NB4 (cell line): ENCODE measurements around the gene CD276.

Experiments used
- MYC ChIP-seq: IDR thresholded peaks from 2 replicates; pipeline ENCODE4 v1.6.1; 2011; ENCODE audit warnings: low read depth, low read length
- POLR2A ChIP-seq: IDR thresholded peaks from 2 replicates; pipeline ENCODE4 v1.6.1; 2011; ENCODE audit warnings: mild to moderate bottlenecking; ENCODE audit not compliant: insufficient read length; ENCODE audit errors: extremely low read depth

DNA sequence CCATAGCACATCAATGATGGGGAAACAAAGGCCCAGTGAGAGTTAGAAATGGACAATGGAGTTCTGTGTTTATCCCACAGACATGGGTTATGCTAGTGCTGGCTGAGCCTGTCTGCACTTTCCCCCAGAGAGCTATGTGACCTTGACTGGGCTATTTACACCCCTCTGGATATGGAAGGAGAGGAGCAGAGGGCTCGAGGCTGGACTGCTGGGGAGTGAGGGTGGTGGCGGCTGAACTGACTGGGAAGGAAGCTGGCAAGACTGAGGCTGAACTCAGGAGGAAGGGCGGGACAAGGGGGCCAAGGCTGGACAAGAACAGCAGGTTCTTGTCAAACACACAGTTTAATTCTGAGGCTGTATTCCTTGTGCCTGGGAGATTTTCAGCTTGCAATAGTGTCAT lies 79.7 kb downstream of the CD276 start:
- no peak for TF ChIP-seq POLR2A
- no peak for TF ChIP-seq MYC
